ENCODE data around the gene ENO1.
"Not testable (repeated sequence)": the region's sequence is repeated elsewhere in the genome, so short reads cannot be mapped to it uniquely, and the experiment has no call there.

ENO1 gene

GRCh38 chr1:8845104-8846097 is 33.1 kb downstream of the ENO1 start:
- DNase-seq (ENCODE audit: low read depth): no peak

- DNase-seq (ENCODE audit: low read depth): no peak
Observed at GRCh38 chr1:8844501-8845006, 33.9 kb downstream of the ENO1 start.

GRCh38 chr1:8841395-8841794 is 37.1 kb downstream of the ENO1 start:
- no peak for DNase-seq (ENCODE audit: low read depth)

- DNase-seq (ENCODE audit: low read depth): no peak
Observed at GRCh38 chr1:8839990-8840389, 38.5 kb downstream of the ENO1 start.

- DNase-seq (ENCODE audit: low read depth): no peak
Observed at GRCh38 chr1:8835941-8836643, 42.4 kb downstream of the ENO1 start.

- DNase-seq (ENCODE audit: low read depth): no peak
Observed at GRCh38 chr1:8831340-8831739, 47.1 kb downstream of the ENO1 start.

- not testable (repeated sequence) for DNase-seq (ENCODE audit: low read depth)
Observed at GRCh38 chr1:8830732-8831131, 47.8 kb downstream of the ENO1 start.

- DNase-seq (ENCODE audit: low read depth): no peak
Observed at GRCh38 chr1:8825985-8826481, 52.5 kb downstream of the ENO1 start.

GRCh38 chr1:8823295-8823664 is 55.2 kb downstream of the ENO1 start:
- DNase-seq (ENCODE audit: low read depth): no peak

GRCh38 chr1:8822373-8823294 is 55.9 kb downstream of the ENO1 start:
- no peak for DNase-seq (ENCODE audit: low read depth)

- no peak for DNase-seq (ENCODE audit: low read depth)
Observed at GRCh38 chr1:8821084-8821483, 57.4 kb downstream of the ENO1 start.

GRCh38 chr1:8818789-8819188 is 59.7 kb downstream of the ENO1 start:
- not testable (repeated sequence) for DNase-seq (ENCODE audit: low read depth)

- no peak for DNase-seq (ENCODE audit: low read depth)
Observed at GRCh38 chr1:8818325-8818775, 60.1 kb downstream of the ENO1 start.

GRCh38 chr1:8817412-8818324 is 60.8 kb downstream of the ENO1 start, which contains the start of gene RERE:
RERE (minus strand) TSS chr1:8817640.
- DNase-seq (ENCODE audit: low read depth): peak; percentile 95

- DNase-seq (ENCODE audit: low read depth): no peak
Observed at GRCh38 chr1:8816831-8817411, 61.6 kb downstream of the ENO1 start.

- no peak for DNase-seq (ENCODE audit: low read depth)
Observed at GRCh38 chr1:8816264-8816663, 62.2 kb downstream of the ENO1 start.

GRCh38 chr1:8815582-8816151 is 62.8 kb downstream of the ENO1 start:
- DNase-seq (ENCODE audit: low read depth): no peak

GRCh38 chr1:8814865-8815264 is 63.6 kb downstream of the ENO1 start:
- no peak for DNase-seq (ENCODE audit: low read depth)

GRCh38 chr1:8813991-8814390 is 64.5 kb downstream of the ENO1 start:
- DNase-seq (ENCODE audit: low read depth): no peak
